Progenitor cell of endocrine pancreas (in vitro differentiated cells): ENCODE results near the gene NEB. TPM values are rescaled to one million over a fixed set of nuclear protein-coding genes. Genes with fewer than 3 reads are reported as not detected.
A peak's percentile ranks its signal among the peaks of the same experiment; 100 is the strongest.

Source experiments
- DNase-seq: peaks from one replicate; pipeline ENCODE4 v3.0.0; 2021; ENCODE audit warnings: low spot score; ENCODE audit not compliant: unreplicated experiment
- H3K27ac Mint-ChIP-seq: 2 replicates; pipeline ENCODE4 v1.8.0; 2021; ENCODE audit warnings: mild to moderate bottlenecking, moderate library complexity, mixed read lengths
- H3K27me3 Mint-ChIP-seq: 2 replicates; pipeline ENCODE4 v1.8.0; 2021; ENCODE audit warnings: mixed read lengths
- H3K36me3 Mint-ChIP-seq: 2 replicates; pipeline ENCODE4 v1.8.0; 2022; ENCODE audit warnings: mixed read lengths; ENCODE audit not compliant: insufficient read depth
- H3K4me1 Mint-ChIP-seq: 2 replicates; pipeline ENCODE4 v1.8.0; 2021; ENCODE audit warnings: low read depth, mixed read lengths
- H3K4me3 Mint-ChIP-seq: 2 replicates; pipeline ENCODE4 v1.8.0; 2021; ENCODE audit warnings: low read depth, mild to moderate bottlenecking, moderate library complexity, mixed read lengths
- H3K9me3 Mint-ChIP-seq: 2 replicates; pipeline ENCODE4 v1.8.0; 2021; ENCODE audit warnings: low read depth, mixed read lengths
- CTCF ChIP-seq: fragments of 200-600 bp; sonication (generic); IDR thresholded peaks from one replicate; pipeline ENCODE4 v1.5.0; 2021; ENCODE audit warnings: antibody characterized with exemption, mild to moderate bottlenecking; ENCODE audit not compliant: unreplicated experiment
- total RNA-seq: library from RNA; stranded (reverse); gene quantifications from 2 replicates; pipeline ENCODE4 v1.2.1, GENCODE V29; 2021

Gene NEB
- total RNA-seq, 1 donor from 2014 or later, result 1.5 TPM

- Mint-ChIP-seq H3K4me1 (peaks cover 12% of the 10 kb centered on the region), H3K36me3 (no peaks in the 10 kb centered on the region), H3K27ac (no peak overlapping the region), H3K9me3 (peaks cover 3% of the 10 kb centered on the region), H3K27me3 (peaks cover 6% of the 10 kb centered on the region), H3K4me3 (no peak overlapping the region)
- TF ChIP-seq CTCF, result no peak
- no peak for DNase-seq
Measured at GRCh38 chr2:151634736-151635467, 99.4 kb downstream of the NEB start.

GRCh38 chr2:151632993-151633565 lies 101.2 kb downstream of the NEB start:
- TF ChIP-seq CTCF, result peak; percentile 61
- peaks cover 3% of the 10 kb centered on the region for H3K9me3 Mint-ChIP-seq

GRCh38 chr2:151630372-151630771 lies 103.9 kb downstream of the NEB start:
- peaks cover 3% of the 10 kb centered on the region for H3K9me3 Mint-ChIP-seq
- no peak overlapping the region for H3K4me3 Mint-ChIP-seq
- no peak overlapping the region for H3K27ac Mint-ChIP-seq
- no peaks in the 10 kb centered on the region for H3K36me3 Mint-ChIP-seq
- H3K27me3 Mint-ChIP-seq, result no peaks in the 10 kb centered on the region
- DNase-seq, result no peak
- H3K4me1 Mint-ChIP-seq, result peaks cover 6% of the 10 kb centered on the region
- no peak for TF ChIP-seq CTCF

More at GRCh38 chr2:151632993-151633565, 101.2 kb downstream of the NEB start:
- peaks cover 6% of the 10 kb centered on the region for H3K4me1 Mint-ChIP-seq
- no peak overlapping the region for H3K4me3 Mint-ChIP-seq
- DNase-seq, result no peak
- H3K27me3 Mint-ChIP-seq, result peaks cover 6% of the 10 kb centered on the region
- H3K27ac Mint-ChIP-seq, result no peak overlapping the region
- H3K36me3 Mint-ChIP-seq, result no peaks in the 10 kb centered on the region

- Mint-ChIP-seq H3K36me3 (no peaks in the 10 kb centered on the region), H3K27me3 (no peaks in the 10 kb centered on the region)
- TF ChIP-seq CTCF, result no peak
Measured at GRCh38 chr2:151627353-151627752, 106.9 kb downstream of the NEB start.

GRCh38 chr2:151624271-151624670 lies 110.0 kb downstream of the NEB start:
- H3K4me1 Mint-ChIP-seq, result no peaks in the 10 kb centered on the region
- H3K9me3 Mint-ChIP-seq, result no peaks in the 10 kb centered on the region
- no peak overlapping the region for H3K4me3 Mint-ChIP-seq
- no peaks in the 10 kb centered on the region for H3K36me3 Mint-ChIP-seq
- H3K27me3 Mint-ChIP-seq, result no peaks in the 10 kb centered on the region
- H3K27ac Mint-ChIP-seq, result no peak overlapping the region
- DNase-seq, result no peak
- TF ChIP-seq CTCF, result no peak

More at GRCh38 chr2:151627353-151627752, 106.9 kb downstream of the NEB start:
- DNase-seq, result no peak
- H3K4me3 Mint-ChIP-seq, result no peak overlapping the region
- H3K27ac Mint-ChIP-seq, result no peak overlapping the region
- no peaks in the 10 kb centered on the region for H3K9me3 Mint-ChIP-seq
- peaks cover 6% of the 10 kb centered on the region for H3K4me1 Mint-ChIP-seq
